Myocyte (in vitro differentiated cells): Measurements from ENCODE around the gene MAP4K2. TPM values are rescaled to one million over a fixed set of nuclear protein-coding genes. Genes with fewer than 3 reads are reported as not detected.

Source experiments
- DNase-seq: peaks from one replicate; pipeline ENCODE4 v3.0.0-alpha.2; 2012; ENCODE audit warnings: low read depth
- total RNA-seq: library from RNA; depleted of rRNA; stranded (reverse); fragments of >200 nt; gene quantifications from 2 replicates; pipeline ENCODE4 v1.2.3, GENCODE V29; 2014

MAP4K2 gene
- total RNA-seq, 1 donor from 2014 or later: 7.1 TPM

- DNase-seq: no peak
Observed at GRCh38 chr11:64793271-64794160, 9.5 kb downstream of the MAP4K2 start.

DNA sequence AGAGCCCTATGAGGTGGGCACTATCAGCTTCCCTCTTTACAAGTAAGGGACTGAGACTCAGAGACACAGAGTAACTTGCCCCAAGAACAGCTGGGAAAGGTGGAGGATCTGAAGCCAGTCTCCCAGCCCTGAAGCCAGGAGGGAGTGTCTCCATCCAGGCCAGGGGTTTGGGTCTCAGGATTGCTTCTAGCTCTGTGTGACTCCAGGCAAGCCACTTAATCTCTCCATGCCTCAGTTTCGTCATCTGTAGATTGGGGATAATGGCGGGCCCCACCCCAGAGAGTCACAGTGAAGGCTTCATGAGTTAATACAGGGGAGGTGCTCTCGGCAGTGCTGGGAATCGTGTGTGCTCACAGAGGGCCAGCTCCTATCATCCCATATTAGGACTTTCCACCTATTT, 10.5 kb downstream of the MAP4K2 start:
- DNase-seq: no peak

GRCh38 chr11:64791781-64792291, 11.2 kb downstream of the MAP4K2 start:
- DNase-seq: no peak

DNA sequence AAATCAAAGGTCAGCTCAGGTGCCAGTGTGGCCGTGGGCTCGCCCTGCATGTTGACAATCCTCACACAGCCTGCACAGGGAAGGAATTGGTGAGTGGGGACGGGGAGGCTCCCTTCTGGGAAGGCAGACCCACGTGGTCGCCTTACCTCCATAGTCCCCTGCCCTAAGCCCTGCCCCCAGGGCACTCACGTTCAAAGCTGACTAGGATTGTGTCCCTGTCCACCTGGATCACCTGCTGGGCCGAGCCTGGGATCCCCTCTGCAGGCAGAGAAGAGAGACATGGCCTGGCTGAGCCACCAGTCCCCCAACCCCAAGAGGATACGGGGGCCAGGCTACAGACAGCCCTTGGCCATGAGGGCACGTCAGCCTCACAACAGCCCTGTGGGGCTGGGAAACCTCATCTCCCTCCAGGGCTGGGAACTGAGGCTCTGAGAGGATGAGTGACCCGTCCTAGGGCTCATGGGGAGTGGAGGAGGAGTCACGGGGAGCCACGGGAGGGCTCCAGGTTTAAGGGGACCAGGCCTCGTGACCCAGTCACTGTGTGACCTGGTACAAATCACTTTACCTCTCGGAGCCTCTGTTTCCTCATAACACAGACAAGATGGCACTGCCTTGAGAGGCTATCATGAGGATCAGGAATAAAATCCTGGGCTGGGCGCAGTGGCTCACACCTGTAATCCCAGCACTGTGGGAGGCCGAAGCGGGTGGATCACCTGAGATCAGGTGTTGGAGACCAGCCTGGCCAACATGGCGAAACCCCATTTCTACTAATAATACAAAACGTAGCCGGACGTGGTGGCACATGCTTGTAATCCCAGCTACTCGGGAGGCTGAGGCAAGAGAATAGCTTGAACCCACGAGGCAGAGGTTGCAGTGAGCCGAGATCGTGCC, 12.6 kb downstream of the MAP4K2 start:
- DNase-seq: no peak

DNA sequence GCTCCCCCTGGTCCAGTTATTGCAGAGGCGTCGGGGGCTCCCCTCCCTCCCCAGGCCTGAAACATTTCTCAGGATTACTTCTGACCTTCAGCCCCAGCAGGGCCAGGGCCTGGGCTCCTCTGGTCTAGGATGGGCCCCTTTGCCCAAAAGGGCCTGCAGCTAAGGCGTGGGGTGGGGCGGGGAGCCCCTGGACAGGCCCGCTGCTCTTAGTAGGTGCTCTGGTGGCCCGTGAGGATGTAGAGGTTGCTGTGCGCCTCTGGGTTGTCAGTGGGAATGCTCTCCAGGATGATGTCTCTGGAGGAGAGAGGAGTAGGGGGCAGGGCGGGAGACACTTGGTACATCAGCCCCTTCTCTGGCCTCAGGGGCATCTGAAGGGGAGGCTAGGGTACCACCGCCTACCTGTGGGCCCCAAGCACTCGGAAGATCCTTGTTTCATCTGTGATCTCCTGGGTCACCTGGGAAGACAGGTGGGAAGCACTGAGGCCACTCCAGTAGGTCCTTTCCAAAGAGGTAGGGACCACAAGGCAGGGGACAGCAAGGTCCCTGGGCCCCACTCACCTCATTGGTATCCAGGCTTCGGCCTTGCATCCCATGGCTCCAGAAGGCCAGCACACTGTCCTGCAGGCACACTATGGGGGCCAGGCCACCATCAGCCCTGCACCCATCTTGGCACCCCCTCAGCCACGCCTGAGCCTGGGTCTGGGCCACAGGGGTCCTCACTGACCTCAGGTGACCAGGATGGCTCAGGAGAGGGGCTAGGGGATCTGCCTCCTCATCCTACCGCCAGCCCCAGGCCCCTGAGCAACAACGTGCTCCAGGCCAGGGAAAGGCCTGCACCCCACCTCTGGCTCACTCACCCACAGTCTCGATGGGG, 13.4 kb downstream of the MAP4K2 start:
- no peak for DNase-seq

DNA sequence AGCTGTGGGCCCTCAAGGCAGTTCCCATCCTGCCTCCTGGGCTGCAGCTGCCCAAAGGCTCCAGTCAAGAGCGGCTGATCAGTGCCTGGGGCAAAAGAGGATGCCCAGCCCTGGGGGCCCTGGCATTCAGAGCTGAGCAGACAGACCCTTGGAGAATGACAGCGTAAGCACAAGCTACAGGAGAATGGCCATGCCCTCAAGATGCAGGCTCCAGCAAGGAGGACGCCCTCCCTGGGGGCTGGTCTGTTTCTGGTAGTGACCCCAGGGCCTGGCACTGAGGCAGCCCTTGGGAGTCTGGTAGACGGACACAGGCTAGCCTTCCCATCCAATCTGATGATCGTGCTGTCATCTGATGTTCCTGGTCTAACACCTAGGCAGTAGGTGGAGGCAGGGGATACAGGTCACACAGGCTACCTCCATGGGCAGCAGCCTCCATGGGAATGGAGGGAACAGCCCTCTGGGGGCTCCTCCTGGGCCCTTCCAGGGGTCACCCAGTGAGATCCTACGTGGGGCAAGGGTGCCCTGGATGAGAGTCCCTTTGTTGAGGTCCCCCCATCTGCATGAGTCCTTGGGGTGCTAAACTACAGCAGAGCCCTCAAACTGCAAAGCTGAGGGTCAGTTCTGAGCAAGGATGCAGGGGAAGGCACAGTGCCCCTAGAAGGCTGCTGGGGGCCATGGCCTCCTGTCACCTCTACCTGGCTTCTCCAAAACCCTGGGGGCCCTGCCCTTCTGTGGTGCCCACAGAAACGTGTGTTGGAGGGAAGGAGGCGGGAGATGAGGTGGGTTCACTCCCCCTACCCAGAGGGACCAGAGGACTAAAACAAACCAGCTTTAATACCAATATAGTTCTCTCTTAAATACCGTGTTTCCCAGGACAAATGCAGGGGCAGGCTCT, 14.4 kb downstream of the MAP4K2 start:
- no peak for DNase-seq

DNA sequence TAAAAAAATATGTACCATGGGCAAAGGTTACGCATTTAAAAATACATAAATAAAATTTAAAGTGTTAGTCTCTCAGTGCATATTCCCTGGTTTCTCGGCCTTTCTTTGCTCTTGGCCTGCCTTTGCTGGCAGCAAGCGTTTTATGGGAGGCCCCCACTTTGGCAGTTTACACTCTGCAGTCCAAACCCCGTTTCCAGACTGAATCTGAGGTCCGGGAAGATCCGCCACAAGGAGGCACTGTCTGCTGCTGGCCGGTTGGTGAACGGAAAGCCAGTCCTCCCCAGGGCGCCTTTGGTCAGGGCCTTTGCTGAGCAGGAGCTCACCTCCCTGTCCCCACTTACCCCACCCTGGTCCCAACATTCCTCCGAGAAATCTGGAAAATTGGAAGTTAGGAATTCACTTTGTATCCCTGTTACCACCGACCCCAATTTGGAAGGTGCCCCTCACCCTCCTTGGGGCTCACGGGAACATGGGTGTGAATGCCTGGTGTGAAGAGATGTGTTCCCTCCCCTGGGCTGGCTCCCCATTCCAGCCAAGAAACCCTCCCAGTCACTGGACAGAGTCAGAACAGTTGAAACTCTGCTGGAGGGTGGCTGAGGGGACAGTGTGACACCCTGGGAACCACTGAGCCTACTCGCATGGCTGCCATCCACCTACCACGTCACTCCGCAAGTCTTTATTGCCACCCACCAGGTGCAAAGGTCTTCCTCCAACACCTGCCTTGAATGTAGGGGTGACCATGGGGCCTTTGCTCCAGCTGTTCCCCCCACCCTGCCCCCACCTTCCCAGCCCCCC, 15.3 kb downstream of the MAP4K2 start:
- peak; percentile 56 for DNase-seq

DNA sequence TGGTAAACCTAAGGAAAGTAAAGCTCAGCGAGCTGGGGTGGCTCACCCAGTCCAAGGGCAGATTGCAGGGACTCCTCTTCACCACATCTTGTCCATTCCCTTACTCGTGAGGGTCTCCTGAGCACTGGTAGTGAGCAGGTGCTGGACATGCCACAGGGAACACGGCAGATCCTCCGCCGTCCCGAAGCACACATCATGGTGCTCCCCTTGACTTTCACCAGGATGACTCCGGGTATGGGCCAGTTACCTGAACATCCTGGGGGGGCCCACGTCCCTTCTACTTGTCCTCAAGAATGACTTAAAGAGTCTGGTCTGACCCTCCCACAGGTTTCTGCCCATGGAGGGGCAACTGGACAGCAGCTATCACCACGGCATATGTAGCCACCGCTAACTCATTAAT, 16.7 kb downstream of the MAP4K2 start:
- DNase-seq: no peak

GRCh38 chr11:64784813-64785581, 18.0 kb downstream of the MAP4K2 start:
- no peak for DNase-seq

DNA sequence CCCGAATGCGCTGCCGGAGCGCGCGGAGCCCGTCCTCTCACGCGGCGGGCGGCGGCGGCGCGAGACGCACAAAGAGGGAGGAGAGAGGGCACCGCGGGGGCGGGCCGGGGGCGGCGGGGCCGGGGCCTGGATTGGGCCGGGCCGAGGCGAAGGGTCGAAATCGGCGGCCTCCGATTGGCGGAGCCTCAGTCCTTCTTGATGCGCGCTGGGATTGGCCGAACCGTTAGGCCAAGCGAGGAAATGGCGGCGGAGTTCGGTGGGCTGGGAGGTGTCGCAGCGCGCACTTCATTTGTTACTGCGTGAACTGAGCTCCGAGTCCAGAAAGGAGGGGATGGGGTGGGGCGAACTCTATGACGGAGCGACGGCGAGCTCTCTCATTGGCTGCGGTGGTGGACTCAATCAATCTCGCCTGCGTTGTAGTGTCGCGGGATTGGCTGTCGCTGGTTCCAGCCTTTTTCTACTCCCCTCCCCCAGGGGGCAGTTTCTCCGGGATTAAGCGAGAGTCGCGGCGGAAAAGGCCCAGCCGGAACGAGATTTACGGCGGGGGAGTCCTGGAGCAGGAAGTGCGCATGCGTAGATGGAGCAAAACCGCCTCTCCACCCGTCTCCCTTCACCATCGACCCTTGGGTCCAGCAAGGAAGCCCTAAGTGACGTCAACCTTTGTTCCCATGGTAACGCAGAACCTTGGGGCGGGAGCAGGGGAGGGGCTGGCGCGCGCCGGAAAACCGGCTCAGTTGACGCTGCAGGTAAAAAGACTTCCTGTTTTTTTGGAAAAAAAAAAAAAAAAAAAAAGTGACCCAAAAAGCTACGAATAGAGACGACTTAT, 24.3 kb downstream of the MAP4K2 start, which contains the start of gene SF1:
SF1 (minus strand) TSS at position 70 of the 826 bp plus-strand sequence. CDS start 150 bp downstream, outside the sequence.
- DNase-seq: peak; percentile 100

DNA sequence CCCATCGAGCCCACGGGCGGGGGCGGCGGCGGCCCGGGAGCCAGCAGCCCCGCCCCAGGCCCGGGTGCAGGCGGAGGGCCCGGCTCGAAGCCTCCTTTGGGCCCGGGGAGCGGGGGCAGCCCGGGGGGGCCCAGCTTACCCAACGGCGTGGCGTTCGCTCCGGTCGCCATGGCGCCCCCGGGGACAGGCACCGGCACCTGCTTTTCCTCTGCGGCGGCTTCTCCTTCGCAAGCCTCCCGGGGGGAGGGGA, 24.9 kb downstream of the MAP4K2 start:
- DNase-seq: no peak

DNA sequence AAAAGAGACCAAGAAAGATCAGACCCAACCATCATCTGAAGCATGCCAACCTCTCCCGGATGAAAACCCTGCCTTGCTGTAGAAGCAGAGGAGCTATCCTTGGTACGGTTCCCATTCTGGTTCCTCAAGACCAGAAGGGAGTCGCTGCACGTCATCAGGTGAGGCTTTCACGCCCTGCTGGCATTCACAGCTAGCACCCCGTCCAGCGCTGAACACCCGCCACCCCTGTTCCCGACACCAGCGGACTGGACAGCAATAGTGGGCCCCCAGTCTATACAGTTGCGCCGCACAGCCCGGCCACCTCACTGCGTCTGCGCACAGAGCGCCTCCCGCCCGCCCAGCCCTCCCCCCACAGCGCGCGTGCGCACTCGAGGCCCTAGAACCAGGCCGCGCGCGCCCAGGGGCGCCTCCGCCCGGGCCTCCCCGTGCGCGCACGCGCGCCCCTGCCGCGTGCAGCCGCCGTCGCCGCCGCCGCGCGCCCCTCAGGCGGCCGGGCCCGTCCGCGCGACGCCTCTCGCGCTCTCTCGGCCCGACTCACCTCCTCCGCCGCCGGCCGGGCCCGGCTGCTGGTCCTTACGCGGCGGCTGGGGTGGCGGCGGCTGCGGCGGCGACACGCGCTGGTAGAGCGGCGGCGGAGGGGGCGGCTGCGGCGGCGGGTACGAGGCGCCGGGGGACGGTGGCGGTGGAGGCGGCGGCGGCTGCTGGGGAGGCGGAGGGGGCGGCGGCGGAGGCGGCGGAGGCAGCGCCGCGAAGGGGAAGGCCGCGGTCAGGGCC, 25.4 kb downstream of the MAP4K2 start:
- DNase-seq: peak; percentile 85

GRCh38 chr11:64776875-64777274, 26.1 kb downstream of the MAP4K2 start:
- no peak for DNase-seq

GRCh38 chr11:64776425-64776824, 26.6 kb downstream of the MAP4K2 start:
- DNase-seq: no peak

DNA sequence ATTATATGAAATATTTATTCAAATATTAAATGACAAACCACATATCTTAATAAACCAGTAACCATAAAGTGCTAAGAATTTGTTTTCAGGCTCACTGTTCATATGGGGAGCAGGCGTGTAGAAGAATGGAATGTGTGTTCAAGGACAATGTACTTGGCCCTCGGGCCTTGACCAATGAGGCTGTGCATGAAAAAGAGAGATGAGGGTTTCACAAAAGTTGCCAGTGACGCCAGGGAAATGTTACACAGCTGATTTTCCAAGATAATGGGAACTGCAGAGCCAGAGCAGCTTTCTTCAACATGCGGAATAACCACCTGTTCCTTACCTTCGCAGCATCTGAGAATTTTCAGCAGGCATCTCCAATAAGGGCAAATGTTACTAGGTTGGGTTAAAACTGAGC, 28.9 kb downstream of the MAP4K2 start:
- no peak for DNase-seq

DNA sequence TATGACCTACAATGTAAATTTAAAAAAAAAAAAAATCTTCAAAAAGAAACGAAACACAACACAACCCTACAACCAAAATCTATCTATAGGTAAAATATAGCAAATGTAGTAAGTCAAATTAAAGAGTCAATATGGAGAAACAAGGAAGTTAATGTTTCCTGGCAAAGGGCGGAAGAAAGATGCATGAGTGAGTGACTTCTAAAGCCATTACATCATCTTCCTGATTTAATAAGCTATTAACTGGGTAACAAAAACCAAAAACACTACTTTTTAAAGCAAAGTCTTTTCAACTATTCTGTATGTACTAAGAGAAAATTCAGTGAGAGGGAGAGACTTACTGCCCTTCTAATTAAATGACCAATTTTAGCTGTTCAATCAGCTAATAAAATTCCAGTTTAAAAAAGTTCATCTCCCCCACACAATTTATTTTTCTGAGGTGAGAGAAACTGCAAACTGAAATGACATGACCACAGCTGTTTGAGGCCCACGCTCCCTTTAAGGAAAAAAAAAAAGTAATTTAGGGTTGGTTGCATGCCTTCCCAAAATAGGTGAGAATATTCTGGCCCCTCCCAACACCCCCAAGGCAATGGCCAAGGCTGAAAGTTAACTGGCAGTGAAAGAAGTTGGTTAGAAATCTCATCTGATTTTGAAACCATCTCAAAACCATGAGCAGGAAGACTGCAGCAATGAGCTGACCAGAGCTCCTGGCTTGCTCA, 30.6 kb downstream of the MAP4K2 start:
- no peak for DNase-seq
